ENCODE results near the gene PAK4. TPM values are rescaled to one million over a fixed set of nuclear protein-coding genes. Genes with fewer than 3 reads are reported as not detected.

Gene PAK4
- total RNA-seq, 3 donors from 2014 or later, result 3.5 to 12.0 (median 10.2) TPM

GRCh38 chr19:39202998-39203355 is 77.4 kb downstream of the PAK4 start:
- Histone ChIP-seq H3K27ac (no peak overlapping the region), H3K27me3 (peaks cover 0 to 55% of the 10 kb centered on the region in 2 donors), H3K4me1 (no peaks in the 10 kb centered on the region), H3K36me3 (no peaks in the 10 kb centered on the region), H3K9me3 (no peaks in the 10 kb centered on the region), H3K4me3 (no peak overlapping the region)
- DNase-seq (ENCODE audit: low spot score in 2 of 2), result no peak
- intact Hi-C loops (cut with DNase I; ENCODE audit: low total_unique reads), result no loop called here
- TF ChIP-seq CTCF (IDR thresholded peaks at IDR 0.05), result no peak
- TF ChIP-seq POLR2AphosphoS5 (IDR thresholded peaks at IDR 0.05), result no peak
- TF ChIP-seq POLR2A (IDR thresholded peaks at IDR 0.05), result no peak

GRCh38 chr19:39203372-39204341 is 78.1 kb downstream of the PAK4 start, which contains the start of gene SYCN:
TSS of gene SYCN (minus strand) at chr19:39204263. CDS start at chr19:39204254, 9 bp downstream.
- intact Hi-C loops (cut with DNase I; ENCODE audit: low total_unique reads), result no loop called here

GRCh38 chr19:39205449-39205764 is 79.8 kb downstream of the PAK4 start:
- intact Hi-C loops (cut with DNase I; ENCODE audit: low total_unique reads), result no loop called here
- no peak for DNase-seq (ENCODE audit: low spot score in 2 of 2)
- no peak overlapping the region for H3K4me3 ChIP-seq
- no peaks in the 10 kb centered on the region for H3K36me3 ChIP-seq
- H3K27ac ChIP-seq, result no peak overlapping the region
- H3K4me1 ChIP-seq, result no peaks in the 10 kb centered on the region
- H3K27me3 ChIP-seq, result peaks cover 0 to 37% of the 10 kb centered on the region in 2 donors
- H3K9me3 ChIP-seq, result no peaks in the 10 kb centered on the region
- no peak for TF ChIP-seq CTCF (IDR thresholded peaks at IDR 0.05)
- no peak for TF ChIP-seq POLR2AphosphoS5 (IDR thresholded peaks at IDR 0.05)
- TF ChIP-seq POLR2A (IDR thresholded peaks at IDR 0.05), result no peak

More at GRCh38 chr19:39203372-39204341, 78.1 kb downstream of the PAK4 start, which contains the start of gene SYCN:
- Histone ChIP-seq H3K36me3 (no peaks in the 10 kb centered on the region), H3K27ac (no peak within 1 kb of the TSS), H3K4me1 (no peaks in the 10 kb centered on the region), H3K27me3 (peaks cover 0 to 50% of the 10 kb centered on the region in 2 donors), H3K4me3 (no peak within 1 kb of the TSS), H3K9me3 (no peaks in the 10 kb centered on the region)
- DNase-seq (ENCODE audit: low spot score in 2 of 2), result no peak
- no peak for TF ChIP-seq POLR2A (IDR thresholded peaks at IDR 0.05)
- no peak for TF ChIP-seq CTCF (IDR thresholded peaks at IDR 0.05)
- TF ChIP-seq POLR2AphosphoS5 (IDR thresholded peaks at IDR 0.05), result no peak

- H3K9me3 ChIP-seq, result no peaks in the 10 kb centered on the region
- H3K4me1 ChIP-seq, result no peaks in the 10 kb centered on the region
- no peak overlapping the region for H3K27ac ChIP-seq
- no peak for DNase-seq (ENCODE audit: low spot score in 2 of 2)
- intact Hi-C loops (cut with DNase I; ENCODE audit: low total_unique reads), result no loop called here
- H3K4me3 ChIP-seq, result no peak overlapping the region
- peaks cover 0 to 35% of the 10 kb centered on the region in 2 donors for H3K27me3 ChIP-seq
- H3K36me3 ChIP-seq, result no peaks in the 10 kb centered on the region
- TF ChIP-seq POLR2A (IDR thresholded peaks at IDR 0.05) (no peak), POLR2AphosphoS5 (IDR thresholded peaks at IDR 0.05) (no peak), CTCF (IDR thresholded peaks at IDR 0.05) (no peak)
These were observed 80.5 kb downstream of the PAK4 start for GRCh38 chr19:39206122-39206521.

- Histone ChIP-seq H3K9me3 (no peaks in the 10 kb centered on the region), H3K36me3 (no peaks in the 10 kb centered on the region), H3K27ac (no peak overlapping the region), H3K4me1 (no peaks in the 10 kb centered on the region), H3K27me3 (peaks cover 0 to 25% of the 10 kb centered on the region in 2 donors), H3K4me3 (no peak overlapping the region)
- intact Hi-C loops (cut with DNase I; ENCODE audit: low total_unique reads), result no loop called here
- TF ChIP-seq POLR2A (IDR thresholded peaks at IDR 0.05), result no peak
- no peak for TF ChIP-seq POLR2AphosphoS5 (IDR thresholded peaks at IDR 0.05)
- DNase-seq (ENCODE audit: low spot score in 2 of 2), result no peak
These were observed 81.8 kb downstream of the PAK4 start for GRCh38 chr19:39207293-39207836.
